NB4 (cell line): ENCODE measurements around the gene AMIGO3.
A peak's percentile ranks its signal among the peaks of the same experiment; 100 is the strongest.

Source experiments
- CTCF ChIP-seq: IDR thresholded peaks from one replicate; pipeline ENCODE4 v1.5.1; 2012; ENCODE audit warnings: low read depth, low read length
- POLR2A ChIP-seq: IDR thresholded peaks from 2 replicates; pipeline ENCODE4 v1.6.1; 2011; ENCODE audit warnings: mild to moderate bottlenecking; ENCODE audit not compliant: insufficient read length; ENCODE audit errors: extremely low read depth

GRCh38 chr3:49673715-49674496 is 45.6 kb downstream of the AMIGO3 start, which contains the start of gene APEH:
- TF ChIP-seq CTCF (no peak), POLR2A (peak; percentile 85)
